ENCODE results near the gene TMEM201.
"Not testable (repeated sequence)": the region's sequence is repeated elsewhere in the genome, so short reads cannot be mapped to it uniquely, and the experiment has no call there.

TMEM201 gene, protein sequence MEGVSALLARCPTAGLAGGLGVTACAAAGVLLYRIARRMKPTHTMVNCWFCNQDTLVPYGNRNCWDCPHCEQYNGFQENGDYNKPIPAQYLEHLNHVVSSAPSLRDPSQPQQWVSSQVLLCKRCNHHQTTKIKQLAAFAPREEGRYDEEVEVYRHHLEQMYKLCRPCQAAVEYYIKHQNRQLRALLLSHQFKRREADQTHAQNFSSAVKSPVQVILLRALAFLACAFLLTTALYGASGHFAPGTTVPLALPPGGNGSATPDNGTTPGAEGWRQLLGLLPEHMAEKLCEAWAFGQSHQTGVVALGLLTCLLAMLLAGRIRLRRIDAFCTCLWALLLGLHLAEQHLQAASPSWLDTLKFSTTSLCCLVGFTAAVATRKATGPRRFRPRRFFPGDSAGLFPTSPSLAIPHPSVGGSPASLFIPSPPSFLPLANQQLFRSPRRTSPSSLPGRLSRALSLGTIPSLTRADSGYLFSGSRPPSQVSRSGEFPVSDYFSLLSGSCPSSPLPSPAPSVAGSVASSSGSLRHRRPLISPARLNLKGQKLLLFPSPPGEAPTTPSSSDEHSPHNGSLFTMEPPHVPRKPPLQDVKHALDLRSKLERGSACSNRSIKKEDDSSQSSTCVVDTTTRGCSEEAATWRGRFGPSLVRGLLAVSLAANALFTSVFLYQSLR

DNA sequence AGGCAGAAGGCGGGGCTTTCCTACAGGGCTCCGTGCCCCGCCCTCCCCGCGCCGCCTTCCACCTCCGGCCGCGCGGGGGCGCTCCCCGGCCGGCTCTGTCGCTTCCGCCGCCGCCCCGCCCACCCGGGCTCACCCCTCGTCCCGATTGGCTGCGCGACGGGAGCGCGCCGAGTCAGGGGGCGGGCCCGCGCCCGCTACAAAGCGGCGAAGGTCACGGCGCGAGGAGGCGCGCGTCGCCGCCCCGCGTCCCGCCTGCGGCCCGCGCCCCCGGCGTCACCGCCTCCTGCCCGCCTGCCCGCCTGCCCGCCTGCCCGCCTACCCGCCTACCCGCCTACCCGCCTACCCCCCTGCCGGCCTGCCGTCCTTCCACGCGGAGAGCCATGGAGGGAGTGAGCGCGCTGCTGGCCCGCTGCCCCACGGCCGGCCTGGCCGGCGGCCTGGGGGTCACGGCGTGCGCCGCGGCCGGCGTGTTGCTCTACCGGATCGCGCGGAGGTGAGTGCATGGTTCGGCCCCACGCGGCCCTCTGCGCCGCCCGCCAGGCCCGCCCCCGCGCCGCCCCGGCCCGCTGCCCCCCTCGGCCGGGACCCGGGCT lies at the start of gene TMEM201:
TSS of gene TMEM201 (plus strand) at position 361 of the 593 bp plus-strand sequence. CDS start at position 381, 20 bp downstream.
- DNase-seq, result peak; percentile 95

- DNase-seq, result peak; percentile 97
Measured at GRCh38 chr1:9539165-9539828, 49.4 kb upstream of the TMEM201 start, which contains the start of gene SLC25A33. TSS of gene SLC25A33 (plus strand) at chr1:9539465. CDS start at chr1:9539692, 227 bp downstream.

GRCh38 chr1:9539829-9540550 lies 48.7 kb upstream of the TMEM201 start:
- peak; percentile 60 for DNase-seq

- DNase-seq, result no peak
Measured at GRCh38 chr1:9542430-9542829, 46.3 kb upstream of the TMEM201 start.

DNA sequence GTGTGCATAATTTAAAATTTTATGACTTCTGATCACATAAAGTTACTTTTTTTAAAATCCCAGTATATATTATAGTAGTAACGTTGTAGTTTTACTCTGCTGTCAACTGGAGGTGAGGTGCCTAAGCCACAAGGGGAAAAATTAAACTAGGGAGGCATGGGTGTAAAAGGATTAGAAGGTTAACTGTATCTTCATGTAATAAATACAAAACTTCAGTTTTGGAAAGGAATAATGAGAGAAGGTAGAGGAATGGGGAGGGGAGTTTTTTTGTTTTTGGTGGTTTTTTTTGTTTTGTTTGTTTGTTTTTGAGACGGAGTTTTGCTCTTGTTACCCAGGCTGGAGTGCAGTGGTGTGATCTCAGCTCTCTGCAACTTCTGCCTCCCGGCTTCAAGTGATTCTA lies 43.8 kb upstream of the TMEM201 start:
- DNase-seq, result no peak

DNA sequence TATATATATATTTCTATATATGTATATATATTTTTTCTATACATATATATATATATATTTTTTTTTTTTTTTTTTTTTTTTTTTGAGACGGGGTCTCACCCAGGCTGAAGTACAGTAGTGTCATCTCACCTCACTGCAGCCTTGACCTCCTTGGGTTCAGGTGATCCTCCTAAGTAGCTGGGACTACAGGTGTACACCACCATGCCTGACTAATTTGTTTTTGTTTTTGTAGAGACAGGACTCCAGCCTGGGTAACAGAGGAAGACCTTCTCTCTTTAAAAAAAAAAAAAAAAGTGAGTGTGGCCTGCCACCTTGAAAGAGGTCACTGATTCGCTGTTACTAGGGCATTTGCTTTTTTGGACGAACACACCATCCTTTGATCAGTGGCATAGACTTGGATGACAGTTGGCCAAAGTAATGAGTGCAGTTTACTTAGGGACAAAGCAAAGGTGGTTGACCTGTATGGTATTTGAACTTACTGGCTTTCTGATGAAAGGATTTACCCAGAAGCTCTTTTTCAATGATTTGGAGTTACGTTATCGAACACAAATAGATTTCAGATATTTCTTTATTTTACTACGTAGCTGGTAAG lies 38.7 kb upstream of the TMEM201 start:
- DNase-seq, result no peak

DNA sequence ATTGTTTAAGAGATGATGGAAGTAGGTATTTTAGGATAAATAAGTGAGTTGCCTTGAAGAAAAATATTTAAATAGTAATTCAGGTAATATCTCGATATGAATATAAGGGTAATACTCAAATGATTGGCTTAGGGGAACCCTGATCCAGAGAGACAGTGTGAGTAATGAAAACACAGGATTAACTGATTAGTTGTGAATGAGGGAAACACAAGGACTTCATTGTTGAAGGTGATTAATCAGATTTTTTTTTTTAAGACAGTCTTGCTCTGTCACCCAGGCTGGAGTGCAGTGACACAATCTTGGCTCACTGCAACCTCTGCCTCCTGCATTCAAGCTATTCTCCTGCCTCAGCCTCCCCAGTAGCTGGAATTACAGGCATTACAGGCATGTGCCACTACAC lies 36.7 kb upstream of the TMEM201 start:
- no peak for DNase-seq

DNA sequence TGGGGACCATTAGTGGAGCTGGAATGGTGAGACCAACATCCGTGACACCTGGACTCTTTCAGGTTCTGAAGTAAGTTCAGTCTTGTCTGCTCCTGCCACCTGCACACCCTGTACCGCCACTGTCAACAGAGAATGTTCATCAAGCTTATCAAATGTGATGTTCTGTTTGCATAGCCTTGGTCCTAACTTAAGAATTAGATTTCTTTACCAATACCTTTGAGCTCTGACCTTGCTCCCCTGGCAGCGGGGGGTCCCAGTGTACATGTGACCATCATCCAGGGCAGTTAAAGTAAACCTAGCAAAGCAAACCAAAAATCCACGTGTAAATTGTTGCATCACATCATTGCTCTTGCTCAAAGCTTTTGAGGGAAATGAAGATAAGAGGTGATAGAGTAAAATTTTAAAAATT lies 35.0 kb upstream of the TMEM201 start:
- no peak for DNase-seq

DNA sequence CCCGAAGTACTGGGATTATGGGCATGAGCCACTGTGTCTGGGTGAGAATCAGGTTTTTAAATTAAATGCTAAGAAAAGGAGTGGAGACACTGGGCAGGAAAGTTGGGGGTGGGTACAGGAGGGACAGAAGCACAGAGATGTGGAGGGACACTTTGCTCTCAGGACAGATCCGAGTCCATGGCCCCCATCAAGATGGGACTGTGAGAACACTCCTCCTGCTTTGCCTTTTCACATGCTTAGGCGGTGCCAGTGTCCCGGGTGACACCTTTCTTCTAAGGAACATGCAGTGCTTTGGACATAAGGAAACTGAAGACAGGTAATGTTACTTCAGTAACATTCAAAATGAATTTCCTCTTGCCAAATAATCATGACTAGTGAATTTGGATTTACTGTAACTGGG lies 32.8 kb upstream of the TMEM201 start:
- DNase-seq, result no peak

- no peak for DNase-seq
Measured at GRCh38 chr1:9557624-9558023, 31.1 kb upstream of the TMEM201 start.

DNA sequence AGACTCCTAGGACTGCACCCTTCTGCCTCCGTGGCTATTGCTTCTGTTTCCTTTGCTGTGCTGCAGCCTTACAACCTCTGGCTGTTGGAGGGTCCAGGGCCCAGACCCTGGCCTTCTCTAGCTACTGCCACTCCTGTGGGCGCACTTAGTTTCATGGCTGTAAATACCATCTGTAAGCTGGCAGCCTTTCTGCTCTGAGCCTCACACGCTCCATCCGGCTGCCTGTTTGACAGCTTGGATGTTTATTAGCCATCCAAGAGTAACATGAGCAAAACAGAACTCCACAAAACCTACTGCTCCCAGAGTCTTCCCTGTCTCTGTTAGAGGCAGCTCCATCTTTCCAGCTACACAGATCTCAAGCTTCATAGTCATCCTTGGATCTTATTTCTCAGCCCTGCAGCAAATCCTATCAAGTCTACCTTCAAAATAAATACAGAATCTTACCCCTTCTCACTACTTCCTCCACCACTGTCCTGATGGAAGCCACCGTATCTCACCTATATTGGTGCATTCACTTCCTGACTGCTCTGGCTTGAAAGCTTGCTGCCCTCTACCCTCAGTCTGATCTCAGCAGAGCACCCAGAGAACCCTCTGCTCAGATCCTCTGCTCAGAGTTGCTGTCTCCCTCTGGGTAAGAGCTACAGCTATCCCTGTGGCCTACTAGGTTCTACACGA lies 30.3 kb upstream of the TMEM201 start:
- DNase-seq, result no peak

DNA sequence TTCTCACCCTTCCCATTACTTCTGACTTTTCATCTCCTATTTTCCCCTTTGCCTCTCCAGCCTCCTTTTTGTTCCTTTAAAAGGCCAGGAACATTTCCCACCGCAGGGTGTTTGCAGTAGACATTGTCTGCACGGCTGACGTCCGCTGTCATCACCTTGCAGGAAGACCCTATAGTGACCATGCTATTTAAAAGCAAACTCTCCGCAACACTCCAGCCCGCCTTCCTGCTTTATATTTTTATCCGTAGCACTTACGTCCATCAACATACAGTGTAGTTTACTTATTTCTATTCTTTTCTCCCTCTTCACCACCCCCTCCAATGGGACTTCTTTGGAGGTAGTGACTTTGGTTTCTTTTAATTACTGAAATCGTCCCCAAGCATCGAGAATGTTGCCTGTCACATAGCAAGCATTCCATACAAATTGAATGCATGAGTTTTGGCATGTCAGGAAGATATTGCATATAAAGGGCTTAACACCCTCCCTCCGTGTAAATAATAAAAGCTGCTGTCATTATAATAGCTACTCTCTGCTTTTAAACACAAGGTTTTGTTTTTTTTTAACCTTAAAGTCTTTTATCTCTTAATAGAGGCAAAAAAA lies 29.7 kb upstream of the TMEM201 start:
- no peak for DNase-seq

GRCh38 chr1:9559673-9560072 lies 29.0 kb upstream of the TMEM201 start:
- no peak for DNase-seq

GRCh38 chr1:9560090-9560489 lies 28.6 kb upstream of the TMEM201 start:
- not testable (repeated sequence) for DNase-seq

DNA sequence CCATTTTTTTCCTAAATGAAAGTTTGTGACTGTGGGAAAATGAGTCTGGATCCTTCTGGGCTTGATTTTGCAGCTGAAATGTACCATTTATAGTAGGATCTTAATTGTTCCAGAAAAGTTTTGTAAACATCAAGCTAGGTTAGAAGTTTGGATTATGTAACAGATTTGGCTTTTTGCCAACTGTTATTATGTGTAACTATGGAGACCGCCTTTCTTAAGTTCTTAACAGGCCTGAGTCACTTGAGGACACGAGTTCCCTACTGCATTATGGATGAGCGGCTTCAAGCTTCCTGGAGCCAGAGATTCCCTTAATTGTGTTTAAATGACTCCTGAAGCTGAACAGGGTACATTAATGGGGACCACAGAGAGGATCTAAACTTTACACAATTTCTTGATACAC lies 27.3 kb upstream of the TMEM201 start:
- DNase-seq, result no peak

DNA sequence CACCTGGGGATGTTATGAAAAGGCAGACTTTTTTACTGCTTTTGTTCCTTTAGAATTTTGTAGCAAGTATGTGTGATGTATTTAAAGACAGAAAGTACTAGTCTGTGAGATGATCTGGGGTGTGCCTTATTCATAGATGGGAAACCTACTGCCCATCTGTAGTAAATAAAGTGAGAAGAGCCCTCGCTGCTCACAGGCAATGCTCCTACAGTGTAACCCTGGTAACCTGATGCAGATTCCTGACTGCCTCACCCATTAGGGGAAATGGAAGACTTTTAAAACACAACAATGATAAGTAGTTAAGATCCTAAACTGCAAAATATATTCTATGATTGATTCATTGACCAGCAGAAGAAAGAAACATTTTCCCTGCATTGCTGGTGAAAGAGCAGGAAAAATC lies 19.4 kb upstream of the TMEM201 start:
- DNase-seq, result no peak

GRCh38 chr1:9570886-9571529 lies 17.7 kb upstream of the TMEM201 start:
- DNase-seq, result not testable (repeated sequence)

- DNase-seq, result no peak
Measured at GRCh38 chr1:9573723-9574122, 15.0 kb upstream of the TMEM201 start.

DNA sequence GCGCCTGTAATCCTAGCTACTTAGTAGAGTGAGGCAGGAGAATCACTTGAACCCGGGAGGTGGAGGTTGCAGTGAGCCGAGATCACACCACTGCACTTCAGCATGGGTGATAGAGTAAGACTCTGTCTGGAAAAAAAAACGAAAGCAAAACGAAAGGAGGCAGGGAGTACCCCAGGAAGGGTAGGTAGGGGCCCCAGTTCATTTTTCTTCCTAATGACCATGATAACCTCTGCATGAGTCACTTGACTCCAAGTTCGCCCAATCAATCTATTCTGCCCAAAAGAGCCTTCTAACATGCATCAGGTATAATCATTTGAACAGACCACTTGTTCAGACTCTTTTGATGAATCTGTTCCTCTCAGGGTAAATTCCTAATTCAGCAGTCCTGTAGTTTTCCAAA lies 13.2 kb upstream of the TMEM201 start:
- DNase-seq, result no peak

DNA sequence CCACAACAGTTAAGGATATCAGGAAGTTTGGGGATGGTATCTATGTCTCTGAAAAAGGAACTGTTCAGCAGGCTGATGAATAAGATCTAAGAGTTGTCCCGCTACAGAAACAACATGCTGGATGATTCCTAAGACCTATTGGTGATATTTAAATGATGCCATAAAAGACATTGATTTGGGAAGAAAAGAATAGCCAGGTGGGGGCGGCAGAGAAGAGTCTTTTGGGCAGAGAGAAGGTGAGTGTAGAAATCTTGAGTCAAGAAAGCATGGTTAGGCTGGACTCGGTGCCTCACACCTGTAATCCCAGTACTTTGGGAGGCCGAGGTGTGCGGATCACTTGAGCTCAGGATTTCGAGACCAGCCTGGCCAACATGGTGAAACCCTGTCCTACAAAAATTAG lies 11.8 kb upstream of the TMEM201 start:
- DNase-seq, result no peak

DNA sequence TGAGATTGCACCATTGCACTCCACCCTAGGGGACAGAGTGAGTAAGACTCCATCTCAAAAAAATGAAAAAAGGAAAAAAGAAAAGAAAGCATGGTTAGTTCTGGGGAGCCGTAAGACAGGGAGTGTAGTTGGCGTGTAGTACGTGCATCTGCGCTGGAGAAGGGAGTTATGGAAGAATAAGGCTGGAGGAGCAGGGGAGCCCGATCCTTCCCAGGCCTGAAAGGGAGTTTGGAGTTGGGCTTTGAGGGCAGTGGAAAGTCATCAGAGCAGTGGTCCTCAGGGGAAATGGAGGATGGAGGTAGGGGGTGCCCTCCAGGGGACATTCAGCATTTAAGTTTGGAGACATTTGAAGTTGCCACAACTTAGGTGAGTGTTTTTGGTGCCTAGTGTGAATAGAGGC lies 11.3 kb upstream of the TMEM201 start:
- no peak for DNase-seq

Measured in activated naive CD4-positive, alpha-beta T cell treated with anti-CD3 and anti-CD28 coated beads, Interleukin-2, amount 50 U/mL, for 16 hours (primary cell).